Thyroid gland (tissue), 4 donors: ENCODE data around the gene RTL1. TPM values are rescaled to one million over a fixed set of nuclear protein-coding genes. Genes with fewer than 3 reads are reported as not detected.

ENCODE experiments used
- DNase-seq, 2 donors: peaks; one replicate each; pipeline ENCODE4 v3.0.0-alpha.2; 2019
- H3K27ac ChIP-seq, 3 donors: fragments of 200-600 bp; sonication (generic); 1 replicate in 2 of 3; 2 replicates in 1 of 3; pipeline ENCODE4 v1.5.1; 2016 to 2019; ENCODE audit warnings: mild to moderate bottlenecking in 1 of 3, moderate library complexity in 1 of 3
- H3K27me3 ChIP-seq: fragments of 200-600 bp; sonication (generic); one replicate; pipeline ENCODE4 v1.5.1; 2019
- H3K36me3 ChIP-seq, 2 donors: fragments of 200-600 bp; sonication (generic); one replicate each; pipeline ENCODE4 v1.5.1; 2016 to 2019
- H3K4me1 ChIP-seq, 2 donors: fragments of 200-600 bp; sonication (generic); one replicate each; pipeline ENCODE4 v1.5.1; 2017 to 2019
- H3K4me3 ChIP-seq, 3 donors: fragments of 200-600 bp; sonication (generic); replicated peaks in 1 of 3; 1 replicate in 2 of 3; 2 replicates in 1 of 3; pipeline ENCODE4 v1.5.1; 2016; ENCODE audit warnings: mild to moderate bottlenecking in 1 of 3
- H3K9me3 ChIP-seq: fragments of 200-600 bp; sonication (generic); one replicate; pipeline ENCODE4 v1.5.1; 2017
- CTCF ChIP-seq, 6 experiments: fragments of 200-600 bp in 3 of 6; fragments of 450-650 bp in 3 of 6; sonication (generic) in 3 of 6; IDR thresholded peaks; one replicate each; pipeline ENCODE4 v1.5.1; 2016 to 2019; ENCODE audit warnings: antibody characterized with exemption in 6 of 6, mild to moderate bottlenecking in 2 of 6, inconsistent platforms in 1 of 6, moderate library complexity in 1 of 6
- POLR2A ChIP-seq, 2 donors: fragments of 450-650 bp; IDR thresholded peaks; one replicate each; pipeline ENCODE4 v1.6.1; 2017; ENCODE audit warnings: antibody characterized with exemption in 2 of 2, mild to moderate bottlenecking in 2 of 2, moderate library complexity in 1 of 2
- WGBS, 2 donors: methylation state at CpG; one replicate each; pipeline ENCODE4 v1.1.5; 2017; 5-methylcytosine and 5-hydroxymethylcytosine counted together
- intact Hi-C: fragments of 100-400 bp; cut with DNase I; formaldehyde crosslinking; loops from one replicate; pipeline ENCODE4 v1.15.1; 2023
- total RNA-seq, 4 donors: library from RNA; depleted of rRNA; stranded (reverse); fragments of >200 nt; gene quantifications; one replicate each; pipeline ENCODE4 v1.2.3, GENCODE V29; 2016

The RTL1 gene
- total RNA-seq, 4 donors from 2014 or later = not detected

- Histone ChIP-seq H3K4me1 (no peaks in the 10 kb centered on the region), H3K9me3 (no peaks in the 10 kb centered on the region), H3K27ac (no peak overlapping the region), H3K36me3 (no peaks in the 10 kb centered on the region), H3K4me3 (no peak overlapping the region), H3K27me3 (no peaks in the 10 kb centered on the region)
- no peak for TF ChIP-seq POLR2A (IDR thresholded peaks at IDR 0.05)
- TF ChIP-seq CTCF (IDR thresholded peaks at IDR 0.05) = no peak
- no peak for DNase-seq
- intact Hi-C loops = no loop called here
- WGBS, 2 donors = 94 to 97% methylated on average over 6 of the region's 6 CpGs
Measured at GRCh38 chr14:100894416-100894815, 9.1 kb downstream of the RTL1 start.

GRCh38 chr14:100893760-100894159 is 9.8 kb downstream of the RTL1 start:
- H3K9me3 ChIP-seq = no peaks in the 10 kb centered on the region
- TF ChIP-seq CTCF (IDR thresholded peaks at IDR 0.05) (no peak), POLR2A (IDR thresholded peaks at IDR 0.05) (no peak)
- no peaks in the 10 kb centered on the region for H3K36me3 ChIP-seq
- no peaks in the 10 kb centered on the region for H3K27me3 ChIP-seq
- intact Hi-C loops = no loop called here
- DNase-seq = no peak
- no peak overlapping the region for H3K4me3 ChIP-seq
- H3K27ac ChIP-seq = no peak overlapping the region
- no peaks in the 10 kb centered on the region for H3K4me1 ChIP-seq
- 93 to 94% methylated on average over 11 of the region's 11 CpGs for WGBS, 2 donors

- Histone ChIP-seq H3K27me3 (no peaks in the 10 kb centered on the region), H3K4me1 (no peaks in the 10 kb centered on the region), H3K27ac (no peak overlapping the region), H3K36me3 (no peaks in the 10 kb centered on the region), H3K4me3 (no peak overlapping the region), H3K9me3 (no peaks in the 10 kb centered on the region)
- TF ChIP-seq CTCF (IDR thresholded peaks at IDR 0.05) (no peak), POLR2A (IDR thresholded peaks at IDR 0.05) (no peak)
- intact Hi-C loops = no loop called here
- WGBS, 2 donors = 57 to 70% methylated on average over 8 of the region's 8 CpGs
- no peak for DNase-seq
Measured at GRCh38 chr14:100893228-100893601, 10.3 kb downstream of the RTL1 start.

- no peak for TF ChIP-seq CTCF (IDR thresholded peaks at IDR 0.05)
- TF ChIP-seq POLR2A (IDR thresholded peaks at IDR 0.05) = no peak
- Histone ChIP-seq H3K27ac (no peak overlapping the region), H3K4me3 (no peak overlapping the region), H3K4me1 (no peaks in the 10 kb centered on the region), H3K27me3 (no peaks in the 10 kb centered on the region), H3K36me3 (no peaks in the 10 kb centered on the region), H3K9me3 (no peaks in the 10 kb centered on the region)
- WGBS, 2 donors = 85 to 86% methylated on average over 17 of the region's 17 CpGs
- intact Hi-C loops = no loop called here
- DNase-seq = no peak
Measured at GRCh38 chr14:100892496-100893227, 10.9 kb downstream of the RTL1 start.

GRCh38 chr14:100891501-100892445 is 11.7 kb downstream of the RTL1 start:
- 95 to 96% methylated on average over 6 to 11 of the region's 13 CpGs for WGBS, 2 donors
- Histone ChIP-seq H3K36me3 (no peaks in the 10 kb centered on the region), H3K27ac (no peak overlapping the region), H3K4me1 (no peaks in the 10 kb centered on the region), H3K4me3 (no peak overlapping the region), H3K27me3 (no peaks in the 10 kb centered on the region), H3K9me3 (no peaks in the 10 kb centered on the region)
- no peak for DNase-seq
- TF ChIP-seq CTCF (IDR thresholded peaks at IDR 0.05) (no peak), POLR2A (IDR thresholded peaks at IDR 0.05) (no peak)
- intact Hi-C loops = no loop called here
